Esophagus squamous epithelium (tissue), 5 donors: Measurements from ENCODE around the gene SNX20. TPM values are rescaled to one million over a fixed set of nuclear protein-coding genes. Genes with fewer than 3 reads are reported as not detected.

ENCODE experiments used
- DNase-seq: peaks from one replicate; lab custom pipeline; 2025; lab: John Stamatoyannopoulos, UW
- H3K27ac ChIP-seq, 4 donors: fragments of 200-600 bp; sonication (generic); one replicate each; pipeline ENCODE4 v1.5.1; 2016 to 2019; ENCODE audit warnings: mild to moderate bottlenecking in 1 of 4
- H3K27me3 ChIP-seq, 4 donors: fragments of 200-600 bp; sonication (generic); 1 replicate in 3 of 4; 2 replicates in 1 of 4; pipeline versions ENCODE4 v1.5.1 to v1.6.0; 2017 to 2021; ENCODE audit warnings: antibody characterized with exemption in 1 of 4
- H3K36me3 ChIP-seq, 3 donors: fragments of 200-600 bp; sonication (generic); one replicate each; pipeline ENCODE4 v1.5.1; 2016 to 2019
- H3K4me1 ChIP-seq, 3 donors: fragments of 200-600 bp; sonication (generic); one replicate each; pipeline ENCODE4 v1.5.1; 2017 to 2019
- H3K4me3 ChIP-seq, 4 donors: fragments of 200-600 bp; sonication (generic); 1 replicate in 3 of 4; 2 replicates in 1 of 4; pipeline ENCODE4 v1.5.1; 2016 to 2019; ENCODE audit warnings: mild to moderate bottlenecking in 2 of 4, moderate library complexity in 1 of 4
- H3K9me3 ChIP-seq, 3 donors: fragments of 200-600 bp; sonication (generic); one replicate each; pipeline ENCODE4 v1.5.1; 2016 to 2019
- POLR2A ChIP-seq, 4 donors: fragments of 450-650 bp; IDR thresholded peaks; one replicate each; pipeline ENCODE4 v1.6.1; 2017; ENCODE audit warnings: antibody characterized with exemption in 4 of 4, mild to moderate bottlenecking in 4 of 4, moderate library complexity in 3 of 4
- WGBS, 2 donors: methylation state at CpG; one replicate each; pipeline ENCODE4 v1.1.5; 2018; 5-methylcytosine and 5-hydroxymethylcytosine counted together
- intact Hi-C: fragments of 100-400 bp; cut with DNase I; formaldehyde crosslinking; loops from one replicate; pipeline ENCODE4 v1.15.0; 2022
- total RNA-seq, 4 donors: library from RNA; depleted of rRNA; stranded (reverse); fragments of >200 nt; gene quantifications; one replicate each; pipeline ENCODE4 v1.1.0, GENCODE V29; 2016
- TF ChIP-seq, protein P1 (sequence below), 6 experiments: fragments of 450-650 bp in 4 of 6; fragments of 200-600 bp in 2 of 6; sonication (generic) in 2 of 6; IDR thresholded peaks; one replicate each; pipeline ENCODE4 v1.5.1; 2016 to 2019; ENCODE audit warnings: antibody characterized with exemption in 6 of 6, mild to moderate bottlenecking in 4 of 6, moderate library complexity in 4 of 6
- donor health status: DM: yes; HTN: yes; CAD: no.

The SNX20 gene
- total RNA-seq, 4 donors from 2014 or later = 0.38 to 2.9 (median 1.7) TPM

GRCh38 chr16:50721549-50722404 is 40.7 kb upstream of the SNX20 start:
- no peaks in the 10 kb centered on the region for H3K27me3 ChIP-seq
- no peaks in the 10 kb centered on the region for H3K9me3 ChIP-seq
- 82 to 92% methylated on average over 6 of the region's 6 CpGs for WGBS, 2 donors
- peaks cover 0 to 44% (median 0%) of the 10 kb centered on the region in 3 donors for H3K36me3 ChIP-seq
- no peak for DNase-seq
- H3K27ac ChIP-seq = peak overlapping the region in 1 of 4 donors; percentile 7
- intact Hi-C loops = no loop called here
- H3K4me1 ChIP-seq = peaks cover 17 to 28% (median 17%) of the 10 kb centered on the region in 3 donors
- TF ChIP-seq, protein P1, sequence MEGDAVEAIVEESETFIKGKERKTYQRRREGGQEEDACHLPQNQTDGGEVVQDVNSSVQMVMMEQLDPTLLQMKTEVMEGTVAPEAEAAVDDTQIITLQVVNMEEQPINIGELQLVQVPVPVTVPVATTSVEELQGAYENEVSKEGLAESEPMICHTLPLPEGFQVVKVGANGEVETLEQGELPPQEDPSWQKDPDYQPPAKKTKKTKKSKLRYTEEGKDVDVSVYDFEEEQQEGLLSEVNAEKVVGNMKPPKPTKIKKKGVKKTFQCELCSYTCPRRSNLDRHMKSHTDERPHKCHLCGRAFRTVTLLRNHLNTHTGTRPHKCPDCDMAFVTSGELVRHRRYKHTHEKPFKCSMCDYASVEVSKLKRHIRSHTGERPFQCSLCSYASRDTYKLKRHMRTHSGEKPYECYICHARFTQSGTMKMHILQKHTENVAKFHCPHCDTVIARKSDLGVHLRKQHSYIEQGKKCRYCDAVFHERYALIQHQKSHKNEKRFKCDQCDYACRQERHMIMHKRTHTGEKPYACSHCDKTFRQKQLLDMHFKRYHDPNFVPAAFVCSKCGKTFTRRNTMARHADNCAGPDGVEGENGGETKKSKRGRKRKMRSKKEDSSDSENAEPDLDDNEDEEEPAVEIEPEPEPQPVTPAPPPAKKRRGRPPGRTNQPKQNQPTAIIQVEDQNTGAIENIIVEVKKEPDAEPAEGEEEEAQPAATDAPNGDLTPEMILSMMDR (IDR thresholded peaks at IDR 0.05) = no peak
- no peak for TF ChIP-seq POLR2A (IDR thresholded peaks at IDR 0.05)
- H3K4me3 ChIP-seq = no peak overlapping the region

- peaks cover 17 to 42% (median 17%) of the 10 kb centered on the region in 3 donors for H3K4me1 ChIP-seq
- intact Hi-C loops = no loop called here
- peak overlapping the region; percentile 81 to 91 (median 87) for H3K27ac ChIP-seq
- TF ChIP-seq, protein P1 (IDR thresholded peaks at IDR 0.05) = no peak
- TF ChIP-seq POLR2A (IDR thresholded peaks at IDR 0.05) = no peak
- H3K27me3 ChIP-seq = no peaks in the 10 kb centered on the region
- 41 to 44% methylated on average over 6 to 17 of the region's 20 CpGs for WGBS, 2 donors
- no peak for DNase-seq
- no peaks in the 10 kb centered on the region for H3K9me3 ChIP-seq
- H3K36me3 ChIP-seq = peaks cover 0 to 23% (median 0%) of the 10 kb centered on the region in 3 donors
- peak overlapping the region; percentile 2 to 46 (median 20) for H3K4me3 ChIP-seq
Measured at GRCh38 chr16:50719401-50720337, 38.6 kb upstream of the SNX20 start.

DNA sequence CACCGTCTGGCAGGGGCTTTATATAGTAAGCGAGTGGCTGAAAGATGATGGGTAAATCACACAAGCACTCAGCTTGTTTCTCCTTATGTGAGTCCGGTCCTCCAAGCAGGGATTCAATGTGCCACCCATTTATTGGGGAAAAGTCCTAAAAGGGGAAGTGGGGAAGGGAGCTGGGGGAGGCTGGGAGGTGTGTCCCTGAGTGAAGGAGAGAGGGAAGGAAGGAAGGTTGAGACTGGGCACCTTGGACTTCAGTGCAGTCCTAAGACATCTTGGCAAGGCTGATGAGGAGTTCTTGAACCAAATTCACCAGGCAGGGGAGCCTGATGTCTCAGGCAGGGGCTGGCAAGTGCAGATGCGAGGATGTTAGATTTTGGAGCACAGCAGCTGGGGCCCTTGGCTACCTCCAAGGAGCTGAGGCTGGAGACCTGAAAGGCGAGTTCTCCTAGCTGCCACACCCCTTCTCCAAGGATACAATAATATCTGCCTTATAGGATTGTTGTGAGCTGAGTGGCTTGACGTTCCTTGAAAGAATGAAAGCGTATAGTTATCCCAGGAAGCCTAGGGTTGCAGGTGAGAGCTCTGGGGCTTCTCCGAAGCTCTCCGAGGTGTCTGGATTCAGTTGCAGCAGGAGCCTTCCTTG is 37.8 kb upstream of the SNX20 start:
- H3K27me3 ChIP-seq = no peaks in the 10 kb centered on the region
- peak overlapping the region; percentile 2 to 46 (median 20) for H3K4me3 ChIP-seq
- WGBS, 2 donors = 60 to 62% methylated on average over 3 to 9 of the region's 9 CpGs
- no peak for DNase-seq
- intact Hi-C loops = no loop called here
- no peak for TF ChIP-seq POLR2A (IDR thresholded peaks at IDR 0.05)
- TF ChIP-seq, protein P1 (IDR thresholded peaks at IDR 0.05) = no peak
- peak overlapping the region; percentile 81 to 91 (median 87) for H3K27ac ChIP-seq
- H3K4me1 ChIP-seq = peaks cover 17 to 42% (median 17%) of the 10 kb centered on the region in 3 donors
- H3K9me3 ChIP-seq = no peaks in the 10 kb centered on the region
- peaks cover 0 to 18% (median 0%) of the 10 kb centered on the region in 3 donors for H3K36me3 ChIP-seq

GRCh38 chr16:50718061-50718760 is 37.1 kb upstream of the SNX20 start:
- 72 to 89% methylated on average over 11 to 16 of the region's 16 CpGs for WGBS, 2 donors
- no peaks in the 10 kb centered on the region for H3K9me3 ChIP-seq
- no peak for DNase-seq
- H3K36me3 ChIP-seq = peaks cover 0 to 16% (median 0%) of the 10 kb centered on the region in 3 donors
- H3K4me3 ChIP-seq = no peak overlapping the region
- no peak for TF ChIP-seq POLR2A (IDR thresholded peaks at IDR 0.05)
- TF ChIP-seq, protein P1 (IDR thresholded peaks at IDR 0.05) = no peak
- no peaks in the 10 kb centered on the region for H3K27me3 ChIP-seq
- peaks cover 17 to 42% (median 17%) of the 10 kb centered on the region in 3 donors for H3K4me1 ChIP-seq
- intact Hi-C loops = no loop called here
- H3K27ac ChIP-seq = peak overlapping the region; percentile 81 to 91 (median 87)
